Activated CD4-positive, alpha-beta T cell treated with anti-CD3 and anti-CD28 coated beads for 24 hours (primary cell): Measurements from ENCODE around the gene VPS51.
A peak's percentile ranks its signal among the peaks of the same experiment; 100 is the strongest.
"Not testable (repeated sequence)": the region's sequence is repeated elsewhere in the genome, so short reads cannot be mapped to it uniquely, and the experiment has no call there.

Experiments
- DNase-seq, 2 donors: peaks; one replicate each; pipeline ENCODE4 v3.0.0-alpha.2; 2020; ENCODE audit warnings: low read depth in 2 of 2

The VPS51 gene

DNA sequence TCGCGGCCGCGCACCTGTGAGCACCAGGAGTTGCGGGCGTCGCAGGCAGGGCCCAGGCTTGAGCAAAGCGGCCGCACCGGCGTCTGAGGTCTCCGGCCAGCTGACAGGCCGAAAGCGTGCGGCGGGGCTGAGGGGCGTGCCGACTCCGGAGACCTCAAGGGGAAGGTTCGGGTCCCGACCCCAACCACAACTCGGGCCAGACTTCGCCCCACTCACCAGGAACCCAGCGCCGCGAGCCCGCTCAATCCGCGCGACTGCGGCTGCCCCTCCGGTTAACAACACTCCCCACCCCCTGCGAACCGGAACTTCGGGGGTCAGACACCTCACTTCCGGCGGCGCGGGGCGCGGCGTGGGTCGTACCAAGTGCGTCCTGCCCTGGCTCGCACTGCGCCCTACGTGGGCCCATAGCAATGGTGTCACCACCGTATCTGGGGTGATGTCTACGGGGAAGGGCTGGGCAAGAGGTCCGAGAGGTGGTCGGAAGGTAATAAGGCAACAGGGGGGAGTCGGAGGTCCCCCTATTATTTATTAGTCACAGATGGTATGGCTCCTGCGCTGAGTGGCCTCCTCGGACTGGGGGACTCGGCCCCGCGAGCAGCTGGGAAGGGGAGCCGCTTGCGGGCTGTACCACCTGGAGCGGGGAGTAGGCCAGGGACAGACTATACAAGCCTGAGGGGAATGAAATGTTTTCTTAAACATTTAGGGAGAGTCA lies 38.4 kb downstream of the VPS51 start, which contains the start of gene SYVN1:
Gene SYVN1, minus strand, starts transcription at position 280 of the 712 bp plus-strand sequence. CDS start 918 bp downstream, outside the sequence.
- DNase-seq: peak; percentile 85 to 90

DNA sequence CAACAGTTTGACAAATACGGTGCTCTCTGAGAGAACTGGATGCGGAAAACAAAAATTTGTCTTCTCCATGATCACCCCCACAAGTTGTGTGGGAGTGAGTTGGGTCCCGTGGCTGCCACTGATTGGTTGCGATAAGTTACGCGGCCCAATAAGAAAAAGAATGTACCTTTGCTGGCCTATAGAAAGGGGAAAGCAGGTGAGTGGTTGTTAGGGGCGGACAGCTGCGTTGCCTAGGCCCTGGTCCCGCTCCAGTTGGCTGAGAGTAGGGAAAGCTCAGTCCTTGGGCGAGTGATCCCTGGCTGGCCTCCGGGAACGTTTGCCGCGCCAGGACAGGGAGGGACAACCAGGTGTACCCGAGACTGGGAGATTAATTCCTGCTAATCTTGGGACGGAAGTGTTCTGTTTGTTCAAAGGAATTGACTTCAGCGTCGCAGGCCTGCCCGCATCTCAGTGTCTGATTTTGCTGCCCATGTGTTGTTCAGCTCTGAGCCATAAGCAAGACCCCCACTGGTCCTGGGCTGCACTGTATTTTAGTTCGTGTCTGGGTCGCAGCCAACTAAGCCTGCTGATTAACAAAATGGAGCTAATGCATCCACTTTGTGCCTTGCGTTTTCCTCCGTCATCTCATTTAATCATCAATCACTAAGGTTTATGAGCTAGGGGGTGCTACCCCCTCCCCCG lies 39.1 kb downstream of the VPS51 start:
- DNase-seq: peak; percentile 65 to 66

DNA sequence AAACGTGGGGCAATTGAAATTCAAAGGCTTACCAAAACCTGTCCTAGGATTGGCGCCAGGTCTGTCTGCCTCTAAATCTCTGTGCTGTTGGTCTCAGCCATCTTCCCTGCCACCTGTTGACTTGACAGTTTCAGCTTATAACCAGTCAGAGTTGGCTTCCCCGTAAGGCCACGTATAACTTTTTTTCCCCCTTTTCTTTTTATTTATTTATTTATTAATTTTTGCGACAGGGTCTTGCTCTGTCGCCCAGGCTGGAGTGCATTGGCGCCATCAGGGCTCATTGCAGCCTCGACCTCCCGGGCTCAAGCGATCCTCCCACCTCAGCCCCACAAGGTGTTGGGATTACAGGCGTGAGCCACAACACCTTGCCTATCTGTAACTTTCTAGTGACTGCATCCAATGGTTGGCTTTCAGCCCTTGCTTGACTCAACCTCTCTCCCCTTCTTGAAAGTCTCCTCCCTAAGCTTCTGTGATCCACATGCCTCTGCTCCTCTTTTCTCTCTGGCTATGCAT lies 39.7 kb downstream of the VPS51 start:
- no peak for DNase-seq

DNA sequence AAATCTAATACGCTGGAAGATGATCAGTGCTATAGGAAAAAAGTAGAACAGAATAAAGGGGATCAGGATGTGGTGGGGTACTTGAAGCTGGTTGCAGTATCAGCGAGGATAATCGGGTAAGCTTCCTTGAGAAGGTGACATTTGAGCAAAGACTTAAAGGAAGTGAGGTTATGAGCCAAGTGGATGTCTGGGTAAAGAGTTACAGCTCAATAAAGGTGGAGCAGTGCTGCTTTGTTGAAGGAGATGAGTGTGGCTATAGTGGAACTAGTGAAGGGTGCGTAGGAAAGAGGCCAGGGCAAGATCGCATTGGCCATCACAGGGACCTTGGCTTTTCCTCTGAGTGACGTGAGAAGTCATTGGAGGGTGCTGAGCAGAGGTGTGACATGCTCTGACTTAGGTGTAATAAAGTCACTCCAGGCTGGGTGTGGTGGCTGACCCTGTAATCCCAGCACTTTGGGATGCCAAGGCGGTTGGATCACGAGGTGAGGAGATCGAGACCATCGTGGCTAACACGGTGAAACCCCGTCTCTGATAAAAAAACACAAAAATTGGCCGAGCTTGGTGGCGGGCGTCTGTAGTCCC lies 40.6 kb downstream of the VPS51 start:
- no peak for DNase-seq

DNA sequence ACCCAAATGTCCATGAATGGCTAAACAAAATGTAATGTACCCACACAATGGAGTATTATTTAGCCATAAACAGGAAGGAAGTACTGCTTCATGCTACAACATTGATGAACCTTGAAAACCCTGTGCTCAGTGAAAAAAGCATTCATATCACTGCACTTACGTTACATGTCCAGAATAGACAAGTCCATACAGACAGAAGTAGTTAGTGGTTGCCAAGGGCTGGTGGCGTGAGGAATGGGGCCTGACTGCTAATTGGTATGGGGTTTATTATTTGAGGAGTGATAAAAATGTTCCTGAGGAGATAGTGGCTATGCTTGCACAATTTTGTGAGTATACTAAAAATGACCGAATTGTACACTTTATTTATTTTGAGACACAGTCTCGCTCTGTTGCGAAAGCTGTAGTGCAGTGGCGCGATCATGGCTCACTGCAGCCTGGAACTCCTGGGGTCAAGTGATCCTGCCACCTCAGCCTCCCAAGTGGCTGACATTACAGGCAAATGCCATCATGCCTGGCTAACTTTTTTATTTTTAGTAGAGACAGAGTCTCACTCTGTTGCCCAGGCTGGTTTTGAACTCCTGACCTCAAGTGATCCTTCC lies 46.0 kb downstream of the VPS51 start:
- no peak for DNase-seq

DNA sequence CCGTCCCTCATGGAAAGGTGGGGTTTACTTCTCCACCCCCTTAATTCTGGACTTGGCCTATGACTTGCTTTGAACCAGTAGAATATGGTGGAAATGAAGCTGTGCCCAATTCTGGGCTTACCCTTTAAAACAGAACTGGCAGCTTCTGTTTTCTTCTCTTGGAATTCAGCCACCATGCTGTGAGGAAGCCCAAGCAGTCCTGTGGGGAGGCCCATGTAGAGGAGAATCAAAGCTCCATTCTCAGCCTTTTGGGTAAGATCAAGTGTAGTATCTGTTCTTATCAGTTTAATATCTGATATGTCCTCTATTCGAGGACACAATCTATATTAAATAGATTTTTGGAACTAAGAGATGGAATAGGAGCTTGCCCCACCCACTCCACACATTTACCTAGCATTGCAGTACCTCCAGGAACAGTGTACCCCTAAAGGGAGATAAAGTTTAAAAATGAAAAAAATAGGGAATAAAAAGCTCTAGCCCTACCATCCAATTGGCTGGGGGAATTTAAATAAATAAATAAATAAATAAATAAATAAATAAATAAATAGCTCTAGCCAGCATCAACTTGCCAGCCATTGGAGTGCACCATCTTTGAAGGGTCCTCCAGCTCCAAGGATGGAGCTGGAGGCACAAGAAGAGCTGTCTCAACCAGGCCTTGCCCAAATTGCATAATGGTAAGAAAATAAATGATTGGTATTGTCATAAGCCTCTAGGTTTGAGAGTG lies 51.5 kb downstream of the VPS51 start:
- DNase-seq: no peak

DNA sequence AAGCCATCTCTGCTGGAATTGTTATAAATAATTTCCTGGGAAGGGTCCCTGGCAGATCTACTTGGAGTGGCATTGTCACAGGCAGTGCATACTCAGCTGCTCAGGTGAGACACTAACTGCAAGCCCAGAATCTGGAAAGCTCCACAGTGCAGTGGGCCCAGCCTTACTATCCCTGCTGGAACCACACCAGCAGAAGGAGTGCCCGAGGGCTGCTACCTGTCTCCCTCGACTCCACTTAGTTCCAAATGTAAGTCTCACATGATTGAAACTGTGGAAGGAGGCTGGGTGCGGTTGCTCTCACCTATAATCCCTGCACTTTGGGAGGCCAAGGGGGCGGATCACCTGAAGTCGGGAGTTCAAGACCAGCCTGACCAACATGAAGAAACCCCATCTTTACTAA lies 52.6 kb downstream of the VPS51 start:
- DNase-seq: no peak

DNA sequence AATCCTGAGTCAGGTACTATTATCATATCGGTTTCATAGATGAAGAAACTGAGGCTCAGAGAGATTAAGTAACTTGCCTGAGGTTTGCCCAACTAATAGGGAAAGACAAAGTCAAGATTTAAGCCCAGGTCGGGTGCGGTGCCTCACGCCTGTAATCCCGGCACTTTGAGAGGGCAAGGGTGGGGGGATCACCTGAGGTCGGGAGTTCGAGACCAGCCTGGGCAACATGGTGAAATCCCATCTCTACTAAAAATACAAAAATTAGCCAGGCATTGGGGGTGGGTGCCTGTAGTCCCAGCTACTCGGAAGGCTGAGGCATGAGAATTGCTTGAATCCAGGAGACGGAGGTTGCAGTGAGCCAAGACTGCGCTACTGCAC lies 54.1 kb downstream of the VPS51 start:
- DNase-seq: not testable (repeated sequence)

DNA sequence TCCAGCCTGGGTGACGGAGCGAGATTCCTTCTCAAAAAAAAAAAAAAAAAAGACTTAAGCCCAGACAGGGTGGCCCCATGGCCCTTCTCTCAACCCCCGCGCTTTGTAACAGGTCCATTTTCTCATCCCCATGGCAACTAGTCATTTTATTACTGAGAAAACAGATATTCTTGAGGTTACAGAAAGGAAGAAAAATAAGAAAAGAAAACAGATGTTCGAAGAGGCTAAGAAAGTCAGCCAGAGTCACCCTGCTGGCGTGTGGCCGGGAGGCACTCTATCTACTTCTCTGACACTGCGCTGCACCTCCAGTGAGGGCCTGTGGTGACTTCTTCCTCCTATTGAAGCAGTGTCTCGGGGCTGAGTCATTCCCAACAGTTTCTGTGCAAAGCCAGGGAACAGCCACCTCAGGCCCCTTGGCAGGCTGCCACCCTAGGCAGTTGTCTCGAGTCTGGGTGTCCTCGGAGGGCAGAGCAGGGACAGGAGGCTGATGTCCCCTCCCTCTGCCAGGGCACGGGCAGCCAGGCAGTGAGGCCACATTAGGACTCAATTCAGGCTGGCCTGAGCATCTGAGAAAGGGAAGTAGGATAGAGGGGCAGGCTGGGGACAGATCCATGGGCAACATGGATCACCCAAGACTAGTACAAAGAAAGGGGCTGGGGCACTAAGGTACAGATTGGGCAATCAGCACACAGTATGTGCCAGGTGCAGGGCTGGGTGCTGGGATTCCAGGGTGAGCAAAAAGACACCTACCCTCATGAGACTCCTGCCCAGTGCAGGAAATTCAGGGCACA lies 54.7 kb downstream of the VPS51 start:
- no peak for DNase-seq

DNA sequence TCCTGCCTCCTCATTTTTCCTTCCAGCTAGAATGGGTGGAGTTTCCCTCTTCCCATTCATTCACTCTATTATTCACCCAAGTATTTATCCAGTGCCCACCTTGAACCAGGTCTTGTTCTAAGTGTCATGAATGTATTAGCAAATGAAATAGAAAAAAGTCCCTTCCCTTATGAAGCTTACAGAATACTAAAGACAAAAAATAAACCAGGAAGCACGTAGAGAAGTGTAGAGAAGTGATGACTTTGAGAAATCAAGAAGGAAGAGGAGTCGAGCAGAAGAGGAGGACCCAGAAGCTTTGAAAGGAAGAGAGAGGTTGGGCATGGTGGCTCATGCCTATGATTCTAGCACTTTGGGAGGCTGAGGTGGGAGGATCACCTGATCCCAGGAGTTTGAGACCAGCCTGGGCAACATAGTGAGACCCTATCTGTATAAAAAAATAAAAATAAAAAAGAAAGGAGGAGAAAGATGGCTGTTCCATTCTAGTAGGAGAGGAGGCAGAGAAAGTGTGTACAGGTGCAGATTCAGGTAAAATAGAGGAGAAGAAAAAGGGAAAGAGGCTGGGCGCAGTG lies 55.4 kb downstream of the VPS51 start:
- no peak for DNase-seq

DNA sequence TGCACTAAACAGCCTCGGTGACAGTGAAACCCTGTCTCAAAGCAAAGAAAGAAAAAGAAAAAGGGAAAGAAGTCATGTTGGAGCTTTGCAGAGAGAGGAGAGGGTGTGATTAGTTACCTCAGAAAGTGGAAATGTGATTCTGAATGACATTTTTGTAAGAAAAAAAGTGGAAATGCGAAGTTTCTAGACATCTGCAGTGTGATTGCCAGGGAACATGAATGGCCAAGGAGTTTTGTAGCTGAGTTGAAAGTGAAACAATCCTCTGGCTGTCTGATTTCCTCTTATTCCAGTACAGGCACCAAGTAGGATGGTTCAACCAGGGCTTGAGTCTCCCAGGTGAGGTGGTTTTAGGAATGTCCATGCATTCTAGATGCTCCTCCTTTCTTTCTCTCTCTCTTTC lies 56.1 kb downstream of the VPS51 start:
- DNase-seq: no peak

DNA sequence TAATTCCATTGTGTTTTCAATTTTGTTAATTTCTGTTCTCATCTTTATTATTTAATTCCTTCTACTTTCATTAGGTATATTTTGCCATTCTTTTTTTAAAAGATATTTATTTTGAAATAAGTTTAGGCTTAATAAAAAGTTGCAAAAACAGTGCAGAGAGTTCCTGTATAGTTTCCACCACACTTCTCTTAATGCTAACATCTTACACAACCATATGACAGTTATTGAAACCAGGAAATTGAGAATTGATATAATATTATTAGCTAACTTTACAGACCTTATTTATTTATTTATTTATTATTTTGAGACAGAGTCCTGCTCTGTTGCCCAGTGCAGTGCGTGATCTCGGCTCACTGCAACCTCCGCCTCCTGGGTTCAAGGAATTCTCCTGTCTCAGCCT lies 60.2 kb downstream of the VPS51 start:
- no peak for DNase-seq

DNA sequence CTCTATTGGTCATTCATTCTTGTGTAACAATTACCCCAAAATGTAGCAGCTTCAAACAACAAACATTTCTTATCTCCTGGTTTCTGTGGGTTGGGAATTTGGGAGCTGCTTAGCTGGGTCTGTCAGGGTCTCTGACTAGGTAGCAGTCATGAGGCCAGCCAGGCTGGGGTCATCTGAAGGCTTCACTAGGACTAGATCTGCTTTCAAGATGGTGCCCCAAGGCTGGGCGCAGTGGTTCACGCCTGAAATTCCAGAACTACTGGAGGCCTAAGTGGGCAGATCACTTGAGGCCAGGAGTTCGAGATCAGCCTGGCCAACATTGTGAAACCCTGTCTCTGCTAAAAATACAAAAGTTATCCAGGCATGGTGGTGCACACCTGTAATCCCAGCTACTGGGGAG lies 60.9 kb downstream of the VPS51 start:
- DNase-seq: no peak

DNA sequence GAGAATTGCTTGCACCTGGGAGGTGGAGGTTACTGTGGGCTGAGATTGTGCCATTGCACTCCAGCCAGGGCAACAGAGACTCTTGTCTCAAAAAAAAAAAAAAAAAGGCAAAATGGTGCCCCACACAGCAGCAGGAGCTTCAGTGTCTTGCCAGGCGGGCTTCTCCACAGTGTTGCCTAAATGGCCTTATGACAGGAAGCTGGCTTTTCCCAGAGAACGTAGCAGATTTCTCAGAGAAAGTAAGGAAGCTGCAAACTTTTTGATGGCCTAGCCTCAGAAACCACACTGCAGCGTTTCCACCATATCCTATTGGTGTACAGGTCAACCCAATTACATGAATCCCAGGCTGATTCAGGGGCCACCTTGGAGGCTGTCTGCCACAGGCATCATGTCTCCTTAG lies 61.3 kb downstream of the VPS51 start:
- no peak for DNase-seq

DNA sequence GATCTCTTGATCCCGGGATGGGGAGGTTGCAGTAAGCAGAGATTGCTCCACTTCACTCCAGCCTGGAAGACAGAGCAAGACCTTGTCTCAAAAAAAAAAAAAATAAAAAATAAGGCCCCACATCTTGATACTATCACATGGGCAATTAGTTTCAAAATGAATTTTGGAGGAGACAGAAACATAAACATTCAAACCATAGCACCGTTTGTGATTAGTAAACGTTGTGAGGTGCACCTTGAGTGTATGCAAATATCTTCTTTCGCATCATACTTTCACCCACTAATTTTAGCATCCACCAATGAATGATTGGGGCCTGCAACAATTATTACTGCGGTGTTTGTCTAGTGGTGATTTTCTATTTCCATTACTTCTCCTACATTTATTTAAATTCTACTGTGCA lies 63.0 kb downstream of the VPS51 start:
- DNase-seq: no peak

DNA sequence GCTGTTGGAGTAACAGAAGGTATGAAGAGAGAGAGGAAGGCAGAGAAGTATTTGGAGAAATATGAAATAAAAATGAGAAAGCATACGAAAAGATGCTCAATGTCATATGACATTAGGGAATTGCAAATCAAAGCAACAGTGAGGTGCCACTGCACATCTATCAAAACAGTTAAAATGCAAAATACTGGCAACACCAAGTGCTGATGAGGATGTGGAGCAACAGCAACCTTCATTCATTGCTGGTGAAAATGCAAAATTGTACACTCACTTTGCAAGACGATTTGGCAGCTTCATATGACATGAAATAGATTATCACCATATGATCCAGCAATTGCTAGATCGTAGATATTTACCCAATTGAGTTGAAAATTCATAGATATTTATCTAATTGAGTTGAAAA lies 64.6 kb downstream of the VPS51 start:
- no peak for DNase-seq
